Cardiac muscle cell (in vitro differentiated cells and primary cell): Measurements from ENCODE around the gene TTLL3. TPM values are rescaled to one million over a fixed set of nuclear protein-coding genes. Genes with fewer than 3 reads are reported as not detected.

Source experiments
- DNase-seq, 2 donors: peaks; one replicate each; pipeline versions ENCODE4 v3.0.0 to v3.0.0-alpha.2; 2010 to 2017; ENCODE audit warnings: low read depth in 1 of 2, low spot score in 1 of 2
- H3K27ac ChIP-seq: fragments of 200-600 bp; sonication (generic); 2 replicates; pipeline ENCODE4 v1.5.1; 2016
- H3K27me3 ChIP-seq: fragments of 200-600 bp; sonication (generic); 2 replicates; pipeline ENCODE4 v1.6.0; 2016; ENCODE audit warnings: control low read depth
- H3K36me3 ChIP-seq: fragments of 200-600 bp; sonication (generic); 2 replicates; pipeline ENCODE4 v1.5.1; 2016; ENCODE audit warnings: control low read depth
- H3K4me1 ChIP-seq: fragments of 200-600 bp; sonication (generic); 2 replicates; pipeline ENCODE4 v1.8.1; 2017; ENCODE audit warnings: low read depth, mild to moderate bottlenecking, mixed run types
- H3K4me3 ChIP-seq: fragments of 200-600 bp; sonication (generic); 2 replicates; pipeline ENCODE4 v1.5.1; 2016; ENCODE audit warnings: mild to moderate bottlenecking
- H3K9me3 ChIP-seq: fragments of 200-600 bp; sonication (generic); 2 replicates; pipeline ENCODE4 v1.5.1; 2017; ENCODE audit warnings: low read depth, mild to moderate bottlenecking, control low read depth
- polyA plus RNA-seq: library from polyadenylated mRNA; unstranded; fragments of >200 nt; fragmentation: Nextera tagmentation; extraction: Ambion mirVana; gene quantifications from 2 replicates; pipeline ENCODE4 v1.2.1, GENCODE V29; 2016
- total RNA-seq: library from RNA; depleted of rRNA; stranded (reverse); fragments of >200 nt; gene quantifications from 2 replicates; pipeline ENCODE4 v1.2.3, GENCODE V29; 2016
- TF ChIP-seq, protein P1 (sequence below): IDR thresholded peaks from 2 replicates; pipeline ENCODE4 v1.5.1; 2012; ENCODE audit warnings: low read depth, mild to moderate bottlenecking, low read length

Gene TTLL3, protein sequence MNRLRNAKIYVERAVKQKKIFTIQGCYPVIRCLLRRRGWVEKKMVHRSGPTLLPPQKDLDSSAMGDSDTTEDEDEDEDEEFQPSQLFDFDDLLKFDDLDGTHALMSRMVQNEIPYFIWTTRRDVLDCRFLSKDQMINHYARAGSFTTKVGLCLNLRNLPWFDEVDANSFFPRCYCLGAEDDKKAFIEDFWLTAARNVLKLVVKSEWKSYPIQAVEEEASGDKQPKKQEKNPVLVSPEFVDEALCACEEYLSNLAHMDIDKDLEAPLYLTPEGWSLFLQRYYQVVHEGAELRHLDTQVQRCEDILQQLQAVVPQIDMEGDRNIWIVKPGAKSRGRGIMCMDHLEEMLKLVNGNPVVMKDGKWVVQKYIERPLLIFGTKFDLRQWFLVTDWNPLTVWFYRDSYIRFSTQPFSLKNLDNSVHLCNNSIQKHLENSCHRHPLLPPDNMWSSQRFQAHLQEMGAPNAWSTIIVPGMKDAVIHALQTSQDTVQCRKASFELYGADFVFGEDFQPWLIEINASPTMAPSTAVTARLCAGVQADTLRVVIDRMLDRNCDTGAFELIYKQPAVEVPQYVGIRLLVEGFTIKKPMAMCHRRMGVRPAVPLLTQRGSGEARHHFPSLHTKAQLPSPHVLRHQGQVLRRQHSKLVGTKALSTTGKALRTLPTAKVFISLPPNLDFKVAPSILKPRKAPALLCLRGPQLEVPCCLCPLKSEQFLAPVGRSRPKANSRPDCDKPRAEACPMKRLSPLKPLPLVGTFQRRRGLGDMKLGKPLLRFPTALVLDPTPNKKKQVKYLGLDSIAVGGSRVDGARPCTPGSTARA
- total RNA-seq (20.1 and 59.6 TPM in 2 replicates), polyA plus RNA-seq (29.4 and 38.8 TPM in 2 replicates)

DNA sequence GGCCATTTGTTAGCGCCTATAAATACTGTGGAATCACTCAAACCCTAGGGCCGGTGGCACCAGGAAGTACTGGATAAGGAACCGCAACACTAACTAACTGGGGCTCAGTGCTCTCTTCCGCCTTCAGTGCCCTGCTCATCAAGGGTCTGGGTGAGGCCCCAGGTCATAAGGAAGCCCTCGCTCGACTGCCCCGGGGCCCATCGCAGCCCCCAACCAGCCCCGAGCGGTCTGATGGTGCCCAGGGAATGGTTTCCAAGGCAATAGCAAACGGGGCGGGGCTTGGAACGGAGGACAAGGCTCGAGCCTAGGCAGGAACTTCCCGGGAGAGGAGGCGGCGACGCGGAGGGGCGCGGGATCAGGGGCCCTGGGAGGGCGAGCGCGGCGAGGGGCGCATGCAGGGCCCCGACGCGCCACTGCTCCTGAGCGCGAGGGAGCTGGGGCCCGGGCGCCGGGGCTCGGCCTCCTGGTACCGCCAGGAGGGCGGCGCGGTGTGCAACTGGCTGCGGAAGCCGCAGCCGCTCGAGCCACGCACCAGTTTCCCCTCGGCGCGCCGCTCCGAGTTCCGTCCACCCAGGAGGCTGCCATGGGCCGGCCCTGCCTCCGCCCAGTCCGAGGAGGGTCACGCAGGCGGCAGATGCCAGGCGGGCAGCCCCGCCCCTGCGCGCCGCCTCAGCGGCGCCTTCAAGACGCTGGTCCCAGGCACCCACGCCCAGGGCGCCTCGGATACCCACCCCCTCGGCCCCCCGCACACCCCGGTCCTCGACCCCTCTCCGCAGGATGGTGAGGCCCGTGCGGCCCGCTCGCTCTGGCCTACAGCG, at the start of gene TTLL3:
TSS of gene TTLL3 (plus strand) at position 648 of the 818 bp plus-strand sequence. CDS start 400 bp downstream, outside the sequence.
- TF ChIP-seq, protein P1, sequence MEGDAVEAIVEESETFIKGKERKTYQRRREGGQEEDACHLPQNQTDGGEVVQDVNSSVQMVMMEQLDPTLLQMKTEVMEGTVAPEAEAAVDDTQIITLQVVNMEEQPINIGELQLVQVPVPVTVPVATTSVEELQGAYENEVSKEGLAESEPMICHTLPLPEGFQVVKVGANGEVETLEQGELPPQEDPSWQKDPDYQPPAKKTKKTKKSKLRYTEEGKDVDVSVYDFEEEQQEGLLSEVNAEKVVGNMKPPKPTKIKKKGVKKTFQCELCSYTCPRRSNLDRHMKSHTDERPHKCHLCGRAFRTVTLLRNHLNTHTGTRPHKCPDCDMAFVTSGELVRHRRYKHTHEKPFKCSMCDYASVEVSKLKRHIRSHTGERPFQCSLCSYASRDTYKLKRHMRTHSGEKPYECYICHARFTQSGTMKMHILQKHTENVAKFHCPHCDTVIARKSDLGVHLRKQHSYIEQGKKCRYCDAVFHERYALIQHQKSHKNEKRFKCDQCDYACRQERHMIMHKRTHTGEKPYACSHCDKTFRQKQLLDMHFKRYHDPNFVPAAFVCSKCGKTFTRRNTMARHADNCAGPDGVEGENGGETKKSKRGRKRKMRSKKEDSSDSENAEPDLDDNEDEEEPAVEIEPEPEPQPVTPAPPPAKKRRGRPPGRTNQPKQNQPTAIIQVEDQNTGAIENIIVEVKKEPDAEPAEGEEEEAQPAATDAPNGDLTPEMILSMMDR: no peak
- Histone ChIP-seq H3K27ac (peak within 1 kb of the TSS; percentile 45), H3K4me3 (peak within 1 kb of the TSS; percentile 44), H3K27me3 (no peaks in the 10 kb centered on the region), H3K36me3 (peaks cover 9% of the 10 kb centered on the region), H3K9me3 (no peaks in the 10 kb centered on the region), H3K4me1 (peaks cover 11% of the 10 kb centered on the region)
- peak; percentile 66 to 70 for DNase-seq

DNA sequence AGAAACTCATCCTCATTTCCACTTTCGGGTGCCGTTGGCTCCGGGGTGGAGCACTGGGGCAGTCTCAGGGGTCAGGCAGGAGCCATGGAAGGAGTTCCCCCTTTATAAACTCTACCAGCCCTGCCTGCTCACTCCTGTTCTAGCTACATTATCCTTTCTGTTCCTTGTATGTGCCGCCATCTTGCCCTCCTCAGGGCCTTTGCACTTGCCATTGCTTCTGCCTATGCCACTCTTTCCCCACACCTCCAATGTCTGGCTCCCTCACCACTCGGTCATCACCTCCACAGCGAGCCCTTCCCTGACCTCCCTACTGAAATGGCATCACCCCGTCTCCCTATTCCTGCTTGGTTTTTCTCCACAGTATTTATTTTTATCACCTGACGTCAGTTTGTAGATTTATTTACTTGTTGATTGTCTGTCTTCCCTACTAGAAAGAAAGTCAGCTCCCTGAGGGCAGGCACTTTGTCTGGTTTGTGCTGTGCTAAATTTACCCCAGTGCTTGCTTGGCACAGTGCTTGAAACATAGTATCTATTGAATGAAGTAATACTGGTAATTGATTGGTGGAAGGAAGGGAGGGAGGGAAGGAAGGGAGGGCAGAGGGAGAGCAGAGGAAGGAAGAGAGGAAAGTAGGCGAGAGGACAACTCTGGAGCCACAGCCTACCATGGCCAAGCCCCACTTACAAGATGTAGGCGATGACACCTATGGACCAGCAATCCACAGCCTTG, 49.1 kb upstream of the TTLL3 start:
- H3K4me1 ChIP-seq: no peaks in the 10 kb centered on the region
- no peaks in the 10 kb centered on the region for H3K27me3 ChIP-seq
- no peak overlapping the region for H3K27ac ChIP-seq
- H3K9me3 ChIP-seq: no peaks in the 10 kb centered on the region
- TF ChIP-seq, protein P1: no peak
- no peak overlapping the region for H3K4me3 ChIP-seq
- H3K36me3 ChIP-seq: peaks cover 7% of the 10 kb centered on the region
- no peak for DNase-seq

DNA sequence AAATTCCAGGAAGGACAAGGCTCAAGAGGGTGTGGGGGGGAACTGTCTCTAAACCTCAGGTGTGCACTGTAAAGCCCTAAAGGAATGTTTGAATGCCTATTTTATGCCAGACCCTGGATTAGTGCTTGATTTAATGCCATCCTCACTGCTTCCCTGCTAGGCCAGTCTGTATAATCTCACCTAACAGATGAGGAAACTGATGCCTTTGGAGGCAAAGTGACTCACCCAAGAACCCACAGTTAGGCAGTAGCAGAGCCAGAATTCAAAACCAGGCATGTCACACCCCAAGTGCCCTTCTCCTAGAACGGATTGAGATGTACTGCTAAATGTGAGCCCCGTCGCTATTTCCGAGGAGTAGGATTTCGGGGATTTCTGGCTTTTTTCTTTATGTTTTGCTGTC, 48.1 kb upstream of the TTLL3 start:
- H3K4me3 ChIP-seq: no peak overlapping the region
- H3K27ac ChIP-seq: no peak overlapping the region
- H3K27me3 ChIP-seq: no peaks in the 10 kb centered on the region
- no peaks in the 10 kb centered on the region for H3K36me3 ChIP-seq
- TF ChIP-seq, protein P1: no peak
- DNase-seq: no peak
- no peaks in the 10 kb centered on the region for H3K9me3 ChIP-seq
- H3K4me1 ChIP-seq: no peaks in the 10 kb centered on the region

DNA sequence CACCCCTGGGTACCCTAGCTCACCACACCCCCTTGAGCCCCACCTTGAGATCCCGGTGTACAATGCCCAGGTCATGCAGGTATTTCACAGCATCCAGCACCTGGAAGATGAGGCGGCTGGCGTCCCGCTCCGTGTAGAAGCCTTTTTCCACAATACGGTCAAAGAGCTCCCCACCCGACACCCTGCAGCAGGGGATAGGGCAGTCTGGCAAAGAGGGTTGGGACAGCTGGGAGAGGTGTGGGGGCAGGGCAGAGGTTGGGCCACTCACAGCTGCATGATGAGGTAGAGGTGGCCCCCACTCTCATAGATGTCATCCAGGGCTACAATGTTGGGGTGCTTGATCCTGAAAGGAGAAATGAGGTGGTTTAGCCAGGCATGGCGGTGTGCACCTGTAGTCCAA, 47.2 kb upstream of the TTLL3 start:
- no peaks in the 10 kb centered on the region for H3K36me3 ChIP-seq
- no peak for DNase-seq
- H3K9me3 ChIP-seq: no peaks in the 10 kb centered on the region
- no peaks in the 10 kb centered on the region for H3K27me3 ChIP-seq
- H3K4me3 ChIP-seq: no peak overlapping the region
- H3K27ac ChIP-seq: no peak overlapping the region
- no peaks in the 10 kb centered on the region for H3K4me1 ChIP-seq
- TF ChIP-seq, protein P1: no peak
